H9 (cell line): ENCODE results near the gene NF1. TPM values are rescaled to one million over a fixed set of nuclear protein-coding genes. Genes with fewer than 3 reads are reported as not detected.

ENCODE experiments used
- DNase-seq: peaks from one replicate; pipeline ENCODE4 v3.0.0-alpha.2; 2017
- H2AFZ ChIP-seq: one replicate; pipeline ENCODE4 v1.6.1; 2013; ENCODE audit warnings: mild to moderate bottlenecking, low read length, control low read depth, moderate library complexity
- H2AK5ac ChIP-seq: 2 replicates; pipeline ENCODE4 v1.6.1; 2013; ENCODE audit warnings: low read length, control low read depth, mixed read lengths; ENCODE audit not compliant: insufficient read length
- H2BK120ac ChIP-seq: one replicate; pipeline ENCODE4 v1.6.1; 2013; ENCODE audit warnings: low read depth, mild to moderate bottlenecking, low read length, control low read depth, inconsistent platforms; ENCODE audit not compliant: poor library complexity, severe bottlenecking
- H2BK12ac ChIP-seq: 2 replicates; pipeline ENCODE4 v1.6.1; 2013; ENCODE audit warnings: low read length, control low read depth, mixed read lengths, low read depth; ENCODE audit not compliant: insufficient read length
- H2BK15ac ChIP-seq: 2 replicates; pipeline ENCODE4 v1.6.1; 2013; ENCODE audit warnings: low read depth, low read length, control low read depth
- H2BK20ac ChIP-seq: one replicate; pipeline ENCODE4 v1.6.1; 2013; ENCODE audit warnings: low read depth, mild to moderate bottlenecking, low read length, control low read depth, inconsistent platforms; ENCODE audit not compliant: poor library complexity, severe bottlenecking
- H2BK5ac ChIP-seq: 2 replicates; pipeline ENCODE4 v1.6.1; 2013; ENCODE audit warnings: low read length, control low read depth, mixed read lengths; ENCODE audit not compliant: insufficient read length
- H3K14ac ChIP-seq: 2 replicates; pipeline ENCODE4 v1.6.1; 2013; ENCODE audit warnings: low read length, control low read depth; ENCODE audit not compliant: insufficient read depth
- H3K18ac ChIP-seq: 2 replicates; pipeline ENCODE4 v1.6.1; 2013; ENCODE audit warnings: low read depth, mild to moderate bottlenecking, mixed read lengths, low read length, control low read depth; ENCODE audit not compliant: insufficient read length
- H3K23ac ChIP-seq: 2 replicates; pipeline ENCODE4 v1.6.1; 2013; ENCODE audit warnings: low read length, control low read depth, mixed read lengths, low read depth; ENCODE audit not compliant: insufficient read length
- H3K23me2 ChIP-seq: 2 replicates; pipeline ENCODE4 v1.6.1; 2013; ENCODE audit warnings: low read depth, mild to moderate bottlenecking, mixed read lengths, low read length, control low read depth; ENCODE audit not compliant: insufficient read length, poor library complexity, severe bottlenecking
- H3K27ac ChIP-seq: 2 replicates; pipeline ENCODE4 v1.5.1; 2013; ENCODE audit warnings: low read length, control low read depth, mixed read lengths, low read depth; ENCODE audit not compliant: insufficient read length
- H3K27me3 ChIP-seq: 2 replicates; pipeline ENCODE4 v1.6.1; 2013; ENCODE audit warnings: low read length, control low read depth, inconsistent platforms; ENCODE audit not compliant: insufficient read depth
- H3K4ac ChIP-seq: 2 replicates; pipeline ENCODE4 v1.6.1; 2013; ENCODE audit warnings: low read depth, mild to moderate bottlenecking, control low read depth, inconsistent platforms, low read length, moderate library complexity
- H3K4me1 ChIP-seq: 2 replicates; pipeline ENCODE4 v1.6.1; 2013; ENCODE audit warnings: low read length, control low read depth, inconsistent platforms; ENCODE audit not compliant: insufficient read depth
- H3K4me2 ChIP-seq: 2 replicates; pipeline ENCODE4 v1.6.1; 2013; ENCODE audit warnings: low read length, control low read depth, mixed read lengths; ENCODE audit not compliant: insufficient read length, insufficient read depth
- H3K56ac ChIP-seq: 2 replicates; pipeline ENCODE4 v1.6.1; 2013; ENCODE audit warnings: low read depth, mild to moderate bottlenecking, mixed read lengths, low read length, control low read depth; ENCODE audit not compliant: insufficient read length
- H3K79me1 ChIP-seq: 2 replicates; pipeline ENCODE4 v1.6.1; 2013; ENCODE audit warnings: low read depth, mild to moderate bottlenecking, moderate library complexity, low read length, control low read depth, inconsistent platforms; ENCODE audit not compliant: insufficient read depth, poor library complexity, severe bottlenecking
- H3K79me2 ChIP-seq: 2 replicates; pipeline ENCODE4 v1.6.1; 2013; ENCODE audit warnings: low read length, control low read depth, inconsistent platforms; ENCODE audit not compliant: insufficient read depth
- H3K9ac ChIP-seq: 2 replicates; pipeline ENCODE4 v1.6.1; 2013; ENCODE audit warnings: low read length, control low read depth, mixed read lengths; ENCODE audit not compliant: insufficient read length; ENCODE audit errors: extremely low read depth
- H3K9me3 ChIP-seq: one replicate; pipeline ENCODE4 v1.6.1; 2013; ENCODE audit warnings: low read depth, low read length, inconsistent platforms; ENCODE audit not compliant: control insufficient read depth
- H3T11ph ChIP-seq: one replicate; pipeline ENCODE4 v1.6.1; 2013; ENCODE audit warnings: mild to moderate bottlenecking, low read length, control low read depth, inconsistent platforms
- H4K20me1 ChIP-seq: one replicate; pipeline ENCODE4 v1.6.1; 2013; ENCODE audit not compliant: control insufficient read depth, insufficient read length, insufficient read depth
- H4K5ac ChIP-seq: 2 replicates; pipeline ENCODE4 v1.6.1; 2013; ENCODE audit warnings: low read depth, mild to moderate bottlenecking, mixed read lengths, low read length, control low read depth; ENCODE audit not compliant: insufficient read length
- H4K8ac ChIP-seq: replicated peaks from 2 replicates; pipeline ENCODE4 v1.6.1; 2013; ENCODE audit warnings: low read length, control low read depth, mixed read lengths, low read depth; ENCODE audit not compliant: insufficient read length
- H4K91ac ChIP-seq: 2 replicates; pipeline ENCODE4 v1.6.1; 2013; ENCODE audit warnings: low read depth, mild to moderate bottlenecking, moderate library complexity, mixed read lengths, low read length, control low read depth; ENCODE audit not compliant: insufficient read length
- H3K27ac Mint-ChIP-seq, 3 experiments: 2 replicates in 2 of 3; 3 replicates in 1 of 3; pipeline ENCODE4 v1.8.0; 2020 to 2021; ENCODE audit warnings: mixed read lengths in 3 of 3, mild to moderate bottlenecking in 1 of 3, moderate library complexity in 1 of 3
- H3K27me3 Mint-ChIP-seq: 2 replicates; pipeline ENCODE4 v1.8.0; 2021; ENCODE audit warnings: low read depth, mild to moderate bottlenecking, moderate library complexity, mixed read lengths
- H3K36me3 Mint-ChIP-seq, 3 experiments: 2 replicates in 2 of 3; 3 replicates in 1 of 3; pipeline ENCODE4 v1.8.0; 2020 to 2021; ENCODE audit warnings: low read depth in 3 of 3, mixed read lengths in 3 of 3; ENCODE audit not compliant: insufficient read depth in 1 of 3
- H3K4me1 Mint-ChIP-seq, 2 experiments: 2 replicates each; pipeline ENCODE4 v1.8.0; 2020; ENCODE audit warnings: mixed read lengths in 2 of 2
- H3K4me3 Mint-ChIP-seq, 2 experiments: 2 replicates in 1 of 2; 3 replicates in 1 of 2; pipeline ENCODE4 v1.8.0; 2020 to 2021; ENCODE audit warnings: mild to moderate bottlenecking in 2 of 2, mixed read lengths in 2 of 2, moderate library complexity in 1 of 2
- H3K9me3 Mint-ChIP-seq, 2 experiments: 2 replicates in 1 of 2; 3 replicates in 1 of 2; pipeline ENCODE4 v1.8.0; 2020; ENCODE audit warnings: mild to moderate bottlenecking in 2 of 2, mixed read lengths in 2 of 2, moderate library complexity in 1 of 2
- CTCF ChIP-seq: fragments of 200-600 bp; sonication (generic); conservative IDR thresholded peaks from 3 replicates; pipeline ENCODE4 v1.8.0; 2021; ENCODE audit warnings: antibody characterized with exemption, mild to moderate bottlenecking
- WGBS: extraction: QIAGEN DNeasy Blood & Tissue Kit; methylation state at CpG from one replicate; pipeline ENCODE4 v1.1.7; 2013; ENCODE audit warnings: missing lambda C conversion rate, low lambda C conversion rate, mixed read lengths; ENCODE audit not compliant: insufficient read length; ENCODE audit errors: extremely low coverage; 5-methylcytosine and 5-hydroxymethylcytosine counted together
- total RNA-seq: library from RNA; stranded (reverse); gene quantifications from 2 replicates; pipeline ENCODE4 v1.2.1, GENCODE V29; 2021

NF1 gene
- total RNA-seq, 1 experiment from 2014 or later: 38.1 TPM

GRCh38 chr17:31416503-31416923 lies 321.7 kb downstream of the NF1 start:
- Mint-ChIP-seq H3K4me3 (no peak overlapping the region), H3K4me1 (peaks cover 50 to 72% of the 10 kb centered on the region in 2 experiments), H3K9me3 (no peaks in the 10 kb centered on the region; a peak in 1 of 5 replicates), H3K36me3 (no peaks in the 10 kb centered on the region), H3K27ac (0 out of 7 replicates have a peak overlapping the region, but pooled peaks of 1 of the 3 experiments have one; percentile 43), H3K27me3 (no peaks in the 10 kb centered on the region)
- H3K79me1 ChIP-seq: no peaks in the 10 kb centered on the region
- no peak overlapping the region for H3K4ac ChIP-seq
- H3K14ac ChIP-seq: no peak overlapping the region; the same call in 1 of the 2 replicates
- H4K8ac ChIP-seq: no peak overlapping the region
- H3K56ac ChIP-seq: no peak overlapping the region
- H3K4me1 ChIP-seq: no peaks in the 10 kb centered on the region; the same call in 1 of the 2 replicates
- H2BK12ac ChIP-seq: no peak overlapping the region
- no peaks in the 10 kb centered on the region for H3K9me3 ChIP-seq
- no peak overlapping the region for H3K23ac ChIP-seq
- peak; percentile 33 for DNase-seq
- no peak overlapping the region for H3K27ac ChIP-seq
- H2BK120ac ChIP-seq: no peak overlapping the region
- H3K18ac ChIP-seq: no peak overlapping the region
- no peak for TF ChIP-seq CTCF
- no peak overlapping the region for H3T11ph ChIP-seq
- WGBS: no CpG with 5 or more reads among the region's 10 CpGs
- no peaks in the 10 kb centered on the region for H3K23me2 ChIP-seq
- no peak overlapping the region for H4K5ac ChIP-seq
- H2AFZ ChIP-seq: no peak overlapping the region
- H3K9ac ChIP-seq: no peak overlapping the region
- H3K27me3 ChIP-seq: no peaks in the 10 kb centered on the region
- H2AK5ac ChIP-seq: no peak overlapping the region
- peaks cover 4% of the 10 kb centered on the region for H4K20me1 ChIP-seq
- no peak overlapping the region for H3K4me2 ChIP-seq
- no peaks in the 10 kb centered on the region for H3K79me2 ChIP-seq
- H2BK15ac ChIP-seq: no peak overlapping the region
- H2BK20ac ChIP-seq: no peak overlapping the region
- no peak overlapping the region for H4K91ac ChIP-seq
- no peak overlapping the region for H2BK5ac ChIP-seq
